Measurements from ENCODE around the gene GYPC.
"Not testable (repeated sequence)": the region's sequence is repeated elsewhere in the genome, so short reads cannot be mapped to it uniquely, and the experiment has no call there.

GYPC gene

DNA sequence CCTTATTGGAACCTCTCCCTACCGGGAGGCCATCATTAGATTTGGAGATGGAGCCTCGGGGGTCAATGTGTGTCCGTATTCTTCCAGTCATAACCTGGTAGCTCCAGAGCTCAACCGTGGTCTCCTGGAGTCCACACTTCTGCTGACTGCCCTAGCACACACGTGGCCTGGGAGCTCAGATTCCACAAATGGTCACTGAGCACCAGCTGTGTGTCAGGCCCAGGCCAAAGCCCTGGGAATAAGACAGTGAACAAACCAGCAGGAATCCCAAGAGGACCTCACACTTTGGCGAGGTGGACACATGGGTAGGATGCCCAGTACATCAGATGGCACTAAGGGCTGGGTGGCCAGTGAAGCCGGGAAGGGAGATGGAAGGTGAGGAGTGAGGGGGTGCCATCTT lies 15.5 kb downstream of the GYPC start:
- DNase-seq (ENCODE audit: low read depth in 2 of 2) = no peak

DNA sequence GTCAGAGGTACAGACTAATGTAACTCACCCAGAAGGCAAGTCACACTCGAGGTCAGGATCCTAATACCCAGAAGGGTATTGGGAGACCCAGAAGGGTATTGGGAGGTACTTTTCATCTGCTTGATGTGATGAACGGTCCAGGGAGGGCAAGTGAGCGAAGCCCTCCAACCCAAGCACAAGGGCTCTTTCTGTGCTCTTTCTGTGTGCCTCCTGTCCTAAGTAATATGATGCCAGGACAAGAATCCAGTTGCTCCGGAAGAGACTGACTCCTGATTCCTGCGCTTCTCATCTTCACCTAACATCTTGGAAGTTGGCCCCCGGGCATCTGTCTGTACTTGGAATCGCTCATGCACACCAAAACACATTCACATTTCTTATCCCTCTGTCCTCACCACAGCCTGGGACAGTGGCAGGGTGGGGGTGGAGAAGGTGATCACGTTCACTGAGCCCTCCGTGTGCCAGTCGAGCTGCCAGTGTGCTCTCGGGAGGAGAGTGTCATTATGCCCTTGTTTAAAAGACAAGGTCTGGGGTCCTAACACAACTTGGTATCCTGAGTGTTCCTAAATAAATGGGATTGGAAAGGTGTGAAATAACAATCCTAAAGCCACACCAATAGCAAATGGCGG lies 17.1 kb downstream of the GYPC start:
- no peak for DNase-seq (ENCODE audit: low read depth in 2 of 2)

DNA sequence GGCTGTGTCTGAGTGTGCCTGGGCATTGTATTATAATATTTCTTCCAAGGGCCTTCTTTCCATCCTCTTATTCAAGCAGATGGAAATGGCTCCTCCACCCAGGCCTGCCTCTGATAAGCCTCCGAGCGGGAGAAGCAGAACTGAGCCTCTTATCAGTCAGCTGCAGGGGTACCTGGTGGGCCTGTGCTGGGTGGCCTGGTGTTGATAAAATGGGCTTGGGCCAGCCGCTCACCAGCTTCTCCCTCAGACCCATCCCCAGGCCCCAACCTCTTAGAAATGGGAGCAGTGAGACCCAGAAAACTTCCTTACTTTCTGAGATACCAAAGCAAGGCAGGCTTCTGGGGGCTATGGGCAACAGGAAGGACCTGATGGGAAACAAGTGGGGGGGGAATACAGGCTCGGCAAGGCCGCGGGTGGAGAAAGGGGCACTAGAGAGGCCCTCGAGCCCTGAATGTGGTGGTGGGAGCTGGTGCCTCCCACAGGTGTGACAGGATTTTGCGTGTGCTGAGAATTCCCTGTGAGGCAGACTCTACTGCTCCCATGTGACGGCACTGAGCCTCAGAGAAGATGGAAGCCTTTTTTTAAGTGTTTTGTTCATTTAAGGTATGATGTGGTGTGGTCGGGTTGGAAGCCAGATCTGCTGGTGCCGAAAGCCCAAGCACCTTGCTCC lies 18.3 kb downstream of the GYPC start:
- DNase-seq (ENCODE audit: low read depth in 2 of 2) = no peak

GRCh38 chr2:126675637-126676036 lies 19.7 kb downstream of the GYPC start:
- no peak for DNase-seq (ENCODE audit: low read depth in 2 of 2)

- no peak for DNase-seq (ENCODE audit: low read depth in 2 of 2)
Observed at GRCh38 chr2:126676221-126677175, 20.5 kb downstream of the GYPC start.

- DNase-seq (ENCODE audit: low read depth in 2 of 2) = no peak
Observed at GRCh38 chr2:126677176-126677538, 21.2 kb downstream of the GYPC start.

GRCh38 chr2:126678269-126679065 lies 22.5 kb downstream of the GYPC start:
- no peak for DNase-seq (ENCODE audit: low read depth in 2 of 2)

DNA sequence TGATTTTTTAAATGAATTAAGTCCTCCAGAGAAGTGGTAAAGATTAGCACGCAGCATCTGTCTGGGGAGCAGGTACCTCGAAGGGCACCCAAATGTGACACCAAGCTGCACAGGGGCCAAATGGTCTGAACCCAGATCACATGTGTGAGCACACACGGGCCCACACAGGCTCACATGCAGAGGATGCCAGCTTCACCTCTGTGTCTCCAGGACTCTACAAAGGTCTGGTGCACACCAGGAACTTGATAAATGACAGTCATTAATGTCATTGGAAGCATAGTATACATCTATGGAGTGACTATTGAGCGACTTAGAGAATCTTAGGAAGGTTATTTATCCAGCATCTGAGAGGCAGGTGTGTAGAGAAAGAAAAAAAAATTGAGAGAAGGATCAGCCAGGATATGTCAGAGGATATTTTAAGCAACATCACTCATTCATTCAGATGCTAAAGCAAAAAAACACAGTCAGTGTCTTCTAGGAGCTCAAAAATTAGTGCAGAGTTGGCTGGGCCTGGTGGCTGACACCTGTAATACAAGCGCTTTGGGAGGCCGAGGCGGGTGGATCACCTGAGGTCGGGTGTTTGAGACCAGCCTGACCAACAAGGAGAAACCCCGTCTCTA lies 23.2 kb downstream of the GYPC start:
- DNase-seq (ENCODE audit: low read depth in 2 of 2) = no peak

GRCh38 chr2:126681505-126681904 lies 25.5 kb downstream of the GYPC start:
- DNase-seq (ENCODE audit: low read depth in 2 of 2) = no peak

GRCh38 chr2:126685629-126686028 lies 29.7 kb downstream of the GYPC start:
- no peak for DNase-seq (ENCODE audit: low read depth in 2 of 2)

GRCh38 chr2:126686286-126686685 lies 30.3 kb downstream of the GYPC start:
- DNase-seq (ENCODE audit: low read depth in 2 of 2) = no peak

- no peak for DNase-seq (ENCODE audit: low read depth in 2 of 2)
Observed at GRCh38 chr2:126686841-126687485, 31.0 kb downstream of the GYPC start.

DNA sequence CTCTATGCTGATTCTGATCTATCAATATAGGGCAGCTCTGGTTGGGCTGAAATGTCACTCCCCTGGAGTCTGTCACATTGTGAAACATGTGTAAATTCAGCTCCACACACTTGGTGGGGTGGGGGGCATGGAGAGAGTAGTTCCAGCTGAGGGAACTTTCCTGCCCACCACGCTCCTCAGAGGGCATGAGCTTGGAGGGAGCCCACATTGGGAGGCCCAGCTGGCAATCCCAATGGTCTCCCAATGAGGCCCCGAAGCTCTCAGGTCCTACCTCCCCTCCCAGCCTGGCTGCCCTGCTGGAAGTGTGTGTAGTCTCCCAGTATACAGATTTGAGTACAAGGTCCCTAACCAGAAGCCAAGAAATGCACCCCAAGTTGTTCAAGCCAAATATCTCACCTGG lies 31.5 kb downstream of the GYPC start:
- DNase-seq (ENCODE audit: low read depth in 2 of 2) = no peak

DNA sequence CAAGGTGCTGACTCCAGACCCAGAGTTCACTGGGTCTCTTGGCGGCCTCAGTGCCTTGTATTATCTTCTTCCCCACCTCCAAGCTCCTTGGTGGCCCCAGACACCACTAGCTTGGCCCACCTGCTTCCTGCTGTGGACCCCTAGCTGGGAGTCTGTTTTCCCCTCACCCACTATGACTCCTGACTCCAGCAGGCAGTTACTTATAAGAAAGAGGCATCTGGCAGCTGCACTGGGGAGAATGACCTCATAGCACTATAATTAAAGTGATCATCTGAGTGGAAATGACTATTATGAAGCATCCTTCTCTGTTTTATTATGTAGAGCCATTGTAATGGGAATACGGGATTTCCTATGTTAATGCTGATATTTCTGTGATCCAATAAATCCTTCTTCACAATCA lies 32.6 kb downstream of the GYPC start:
- not testable (repeated sequence) for DNase-seq (ENCODE audit: low read depth in 2 of 2)

- DNase-seq (ENCODE audit: low read depth in 2 of 2) = not testable (repeated sequence)
Observed at GRCh38 chr2:126692241-126692640, 36.3 kb downstream of the GYPC start.

DNA sequence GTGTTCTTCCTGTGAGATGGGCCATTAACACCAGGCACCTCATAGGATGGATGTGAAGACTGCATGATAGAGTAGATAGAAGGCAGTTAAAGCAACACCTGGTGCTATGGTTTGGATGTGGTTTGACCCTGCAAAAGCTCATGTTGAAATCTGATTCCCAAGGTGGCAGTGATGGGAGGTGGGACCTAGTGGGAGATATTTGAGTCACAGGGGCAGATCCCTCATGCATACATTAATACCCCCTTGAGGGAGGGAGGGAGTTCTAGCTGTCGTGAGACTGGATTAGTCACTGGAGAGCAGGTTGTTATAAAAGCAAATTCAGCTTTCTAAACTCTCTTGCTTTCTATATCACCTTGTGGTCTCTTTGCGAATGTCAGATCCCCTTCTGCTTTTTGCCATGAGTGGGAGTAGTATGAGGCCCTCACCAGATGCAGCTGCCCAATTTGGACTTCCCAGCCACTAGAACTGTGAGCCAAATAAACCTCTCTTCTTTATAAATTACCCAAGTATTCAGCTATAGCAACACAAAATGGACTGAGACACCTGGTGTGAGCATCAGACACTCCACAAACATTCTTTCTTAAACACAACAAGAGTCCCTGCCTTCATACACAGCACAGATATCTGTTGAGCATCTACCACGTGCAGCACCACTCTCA lies 37.1 kb downstream of the GYPC start:
- not testable (repeated sequence) for DNase-seq (ENCODE audit: low read depth in 2 of 2)

- DNase-seq (ENCODE audit: low read depth in 2 of 2) = no peak
Observed at GRCh38 chr2:126696644-126697520, 40.9 kb downstream of the GYPC start.

GRCh38 chr2:126698376-126698775 lies 42.4 kb downstream of the GYPC start:
- DNase-seq (ENCODE audit: low read depth in 2 of 2) = no peak

DNA sequence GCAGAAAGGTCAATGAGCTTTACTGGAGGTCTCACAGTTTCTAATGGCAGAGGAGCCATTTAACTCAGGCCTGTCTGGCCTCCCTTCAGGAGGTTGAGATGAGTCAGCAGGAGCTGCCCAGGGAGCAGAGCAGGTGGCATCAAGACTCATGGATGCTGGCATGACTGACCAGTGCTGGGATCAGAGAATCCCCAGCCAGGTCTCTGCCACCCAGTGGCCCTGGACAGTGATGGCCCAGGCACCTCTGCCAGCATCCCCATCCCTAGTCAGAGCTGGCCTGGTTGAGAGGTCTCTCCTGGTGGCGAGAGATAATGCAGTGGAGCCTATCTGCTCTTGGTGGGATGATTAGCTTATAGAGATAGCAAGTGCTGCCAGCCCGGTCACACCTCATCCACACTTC lies 43.1 kb downstream of the GYPC start:
- DNase-seq (ENCODE audit: low read depth in 2 of 2) = no peak

Measured in stimulated activated CD8-positive, alpha-beta memory T cell treated with anti-CD3 and anti-CD28 coated beads, Interleukin-7, amount 100 ng/mL, for 4 hours (primary cell).